ENCODE data around the gene RECQL5.

RECQL5 gene

DNA sequence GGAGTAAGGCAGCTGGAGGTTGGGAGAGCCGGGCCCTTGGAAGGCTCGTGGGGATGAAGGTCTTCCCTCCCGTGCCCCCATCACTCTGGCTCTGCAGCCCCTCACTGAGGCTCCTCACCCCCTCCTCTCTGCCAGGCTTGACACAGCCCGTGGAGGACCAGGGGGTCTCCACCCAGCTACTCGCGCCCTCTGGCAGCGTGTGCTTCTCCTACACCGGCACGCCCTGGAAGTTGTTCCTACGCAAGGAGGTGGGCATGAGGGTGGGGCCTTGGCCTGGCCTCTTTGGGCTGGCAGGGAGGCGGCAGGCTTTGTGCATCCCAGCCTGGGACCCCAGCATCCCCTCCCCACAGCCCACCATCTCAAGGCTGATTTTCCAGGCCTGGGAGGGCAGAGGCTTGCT, 49.3 kb downstream of the RECQL5 start:
- Histone ChIP-seq H3K4me3 (ENCODE audit: low read depth, low read length) (no peak overlapping the region), H3K9me3 (ENCODE audit: control insufficient read depth, insufficient read depth, low read depth, low read length) (no peaks in the 10 kb centered on the region), H3K36me3 (ENCODE audit: control insufficient read depth in 2 of 2, insufficient read depth in 1 of 2, low read length in 2 of 2) (no peaks in the 10 kb centered on the region), H3K27ac (ENCODE audit: extremely low read depth, low read depth, low read length) (no peak overlapping the region), H3K4me1 (ENCODE audit: control insufficient read depth, insufficient read depth, low read length) (no peaks in the 10 kb centered on the region)
- CTCF ChIA-PET = interaction anchor here (0.7 to 10.3 kb wide), 5 partner anchors 9 to 132 kb away, joined by 3 to 102 read pairs (median 11); partner anchors contain the start of gene SMIM5
- POLR2A ChIA-PET = no interaction called here
- TF ChIP-seq ZBTB1 (tag by site-specific recombination; IDR thresholded peaks at IDR 0.05) (no peak), WT1 (tag by site-specific recombination; IDR thresholded peaks at IDR 0.05) (no peak)
- TF ChIP-seq, protein P1, sequence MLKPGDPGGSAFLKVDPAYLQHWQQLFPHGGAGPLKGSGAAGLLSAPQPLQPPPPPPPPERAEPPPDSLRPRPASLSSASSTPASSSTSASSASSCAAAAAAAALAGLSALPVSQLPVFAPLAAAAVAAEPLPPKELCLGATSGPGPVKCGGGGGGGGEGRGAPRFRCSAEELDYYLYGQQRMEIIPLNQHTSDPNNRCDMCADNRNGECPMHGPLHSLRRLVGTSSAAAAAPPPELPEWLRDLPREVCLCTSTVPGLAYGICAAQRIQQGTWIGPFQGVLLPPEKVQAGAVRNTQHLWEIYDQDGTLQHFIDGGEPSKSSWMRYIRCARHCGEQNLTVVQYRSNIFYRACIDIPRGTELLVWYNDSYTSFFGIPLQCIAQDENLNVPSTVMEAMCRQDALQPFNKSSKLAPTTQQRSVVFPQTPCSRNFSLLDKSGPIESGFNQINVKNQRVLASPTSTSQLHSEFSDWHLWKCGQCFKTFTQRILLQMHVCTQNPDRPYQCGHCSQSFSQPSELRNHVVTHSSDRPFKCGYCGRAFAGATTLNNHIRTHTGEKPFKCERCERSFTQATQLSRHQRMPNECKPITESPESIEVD (tag by site-specific recombination; IDR thresholded peaks at IDR 0.05) = no peak

DNA sequence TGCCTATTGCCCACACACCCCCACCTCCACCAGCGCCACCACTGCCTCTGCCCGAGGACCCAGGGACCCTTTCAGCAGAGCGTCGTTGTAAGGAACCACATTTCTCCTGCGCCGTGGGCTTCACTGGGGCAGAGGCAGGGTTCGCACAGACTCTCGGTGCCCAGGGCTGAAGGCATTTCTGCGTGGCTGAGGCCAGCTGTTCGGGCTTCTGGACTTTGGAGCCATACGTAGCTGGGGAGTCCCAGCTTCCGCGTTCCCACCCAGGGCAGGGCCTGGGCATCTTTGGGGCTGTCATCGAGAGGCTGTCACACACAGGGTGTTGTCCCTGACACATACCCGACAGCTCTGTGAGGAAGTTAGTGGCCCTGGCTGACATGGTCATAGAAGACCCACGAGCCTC, 49.7 kb downstream of the RECQL5 start:
- H3K4me1 ChIP-seq (ENCODE audit: control insufficient read depth, insufficient read depth, low read length) = no peaks in the 10 kb centered on the region
- H3K4me3 ChIP-seq (ENCODE audit: low read depth, low read length) = no peak overlapping the region
- no peak for TF ChIP-seq ZNF341 (tag by site-specific recombination; IDR thresholded peaks at IDR 0.05; ENCODE audit: low read depth)
- TF ChIP-seq, protein P2, sequence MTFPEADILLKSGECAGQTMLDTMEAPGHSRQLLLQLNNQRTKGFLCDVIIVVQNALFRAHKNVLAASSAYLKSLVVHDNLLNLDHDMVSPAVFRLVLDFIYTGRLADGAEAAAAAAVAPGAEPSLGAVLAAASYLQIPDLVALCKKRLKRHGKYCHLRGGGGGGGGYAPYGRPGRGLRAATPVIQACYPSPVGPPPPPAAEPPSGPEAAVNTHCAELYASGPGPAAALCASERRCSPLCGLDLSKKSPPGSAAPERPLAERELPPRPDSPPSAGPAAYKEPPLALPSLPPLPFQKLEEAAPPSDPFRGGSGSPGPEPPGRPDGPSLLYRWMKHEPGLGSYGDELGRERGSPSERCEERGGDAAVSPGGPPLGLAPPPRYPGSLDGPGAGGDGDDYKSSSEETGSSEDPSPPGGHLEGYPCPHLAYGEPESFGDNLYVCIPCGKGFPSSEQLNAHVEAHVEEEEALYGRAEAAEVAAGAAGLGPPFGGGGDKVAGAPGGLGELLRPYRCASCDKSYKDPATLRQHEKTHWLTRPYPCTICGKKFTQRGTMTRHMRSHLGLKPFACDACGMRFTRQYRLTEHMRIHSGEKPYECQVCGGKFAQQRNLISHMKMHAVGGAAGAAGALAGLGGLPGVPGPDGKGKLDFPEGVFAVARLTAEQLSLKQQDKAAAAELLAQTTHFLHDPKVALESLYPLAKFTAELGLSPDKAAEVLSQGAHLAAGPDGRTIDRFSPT (tag by site-specific recombination; IDR thresholded peaks at IDR 0.05) = no peak
- TF ChIP-seq ZNF335 (tag by site-specific recombination; conservative IDR thresholded peaks at IDR 0.05) = no peak
- ChIA-PET POLR2A (no interaction called here), CTCF (interaction anchor here (1.2 to 10.3 kb wide), 5 partner anchors 9 to 131 kb away, joined by 7 to 102 read pairs (median 11); partner anchors contain the start of gene SMIM5)
- no peak overlapping the region for H3K27ac ChIP-seq (ENCODE audit: extremely low read depth, low read depth, low read length)
- no peaks in the 10 kb centered on the region for H3K9me3 ChIP-seq (ENCODE audit: control insufficient read depth, insufficient read depth, low read depth, low read length)
- no peaks in the 10 kb centered on the region for H3K36me3 ChIP-seq (ENCODE audit: control insufficient read depth in 2 of 2, insufficient read depth in 1 of 2, low read length in 2 of 2)

DNA sequence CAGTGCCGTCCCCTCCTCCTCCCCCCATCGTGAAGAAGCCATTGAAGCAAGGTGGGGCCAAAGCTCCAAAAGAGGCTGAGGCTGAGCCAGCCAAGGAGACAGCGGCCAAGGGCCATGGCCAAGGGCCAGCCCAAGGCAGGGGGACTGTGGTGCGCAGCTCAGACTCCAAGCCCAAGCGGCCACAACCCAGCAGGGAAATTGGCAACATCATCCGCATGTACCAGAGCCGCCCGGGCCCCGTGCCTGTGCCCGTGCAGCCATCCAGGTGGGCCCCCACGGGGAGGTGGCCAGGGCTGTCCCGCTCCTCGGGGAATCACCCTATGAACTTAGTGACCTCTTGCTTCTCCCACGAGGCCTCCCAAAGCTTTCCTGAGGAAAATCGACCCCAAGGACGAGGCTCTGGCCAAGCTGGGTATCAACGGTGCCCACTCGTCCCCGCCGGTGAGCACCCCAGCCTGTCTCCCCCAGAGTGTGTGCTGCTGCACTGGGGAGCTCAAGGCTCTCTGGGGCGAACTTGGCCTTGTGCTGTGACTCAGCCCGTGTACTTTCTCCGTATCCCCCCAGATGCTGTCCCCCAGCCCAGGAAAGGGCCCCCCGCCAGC, 50.3 kb downstream of the RECQL5 start:
- Histone ChIP-seq H3K4me1 (ENCODE audit: control insufficient read depth, insufficient read depth, low read length) (no peaks in the 10 kb centered on the region), H3K36me3 (ENCODE audit: control insufficient read depth in 2 of 2, insufficient read depth in 1 of 2, low read length in 2 of 2) (no peaks in the 10 kb centered on the region), H3K9me3 (ENCODE audit: control insufficient read depth, insufficient read depth, low read depth, low read length) (no peaks in the 10 kb centered on the region), H3K4me3 (ENCODE audit: low read depth, low read length) (no peak overlapping the region), H3K27ac (ENCODE audit: extremely low read depth, low read depth, low read length) (no peak overlapping the region)
- ChIA-PET CTCF (interaction anchor here (1.2 to 10.3 kb wide), 5 partner anchors 8 to 131 kb away, joined by 7 to 102 read pairs (median 11); partner anchors contain the start of gene SMIM5), POLR2A (interaction anchor here (0.6 kb wide), 1 partner anchor 163 kb away, joined by 4 read pairs; no protein-coding TSS in a partner anchor)
- no peak for TF ChIP-seq ZNF830 (tag by site-specific recombination; IDR thresholded peaks at IDR 0.05; ENCODE audit: low read depth)
- TF ChIP-seq GLIS2 (tag by site-specific recombination; IDR thresholded peaks at IDR 0.05) = peak; percentile 58; the same call in 1 of the 2 replicates

DNA sequence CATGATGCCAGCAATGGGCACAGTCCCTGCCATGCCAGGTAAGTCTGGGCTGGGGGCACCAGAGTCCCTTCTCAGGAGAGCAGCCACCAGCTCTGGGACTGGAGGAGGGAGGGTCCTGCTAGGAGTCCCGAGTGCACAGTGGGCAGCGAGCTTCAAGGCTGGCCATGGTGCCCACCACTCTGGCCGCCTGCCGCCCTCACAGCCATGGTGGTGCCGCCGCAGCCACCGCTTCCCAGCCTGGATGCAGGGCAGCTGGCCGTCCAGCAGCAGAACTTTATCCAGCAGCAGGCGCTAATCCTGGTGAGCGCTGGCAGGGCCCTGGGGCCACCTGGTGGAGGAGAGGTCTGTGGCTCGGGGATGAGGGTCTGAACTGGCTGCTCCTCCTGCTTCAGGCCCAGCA, 51.7 kb downstream of the RECQL5 start:
- Histone ChIP-seq H3K27ac (ENCODE audit: extremely low read depth, low read depth, low read length) (no peak overlapping the region), H3K9me3 (ENCODE audit: control insufficient read depth, insufficient read depth, low read depth, low read length) (no peaks in the 10 kb centered on the region), H3K36me3 (ENCODE audit: control insufficient read depth in 2 of 2, insufficient read depth in 1 of 2, low read length in 2 of 2) (no peaks in the 10 kb centered on the region), H3K4me3 (ENCODE audit: low read depth, low read length) (no peak overlapping the region), H3K4me1 (ENCODE audit: control insufficient read depth, insufficient read depth, low read length) (no peaks in the 10 kb centered on the region)
- ChIA-PET POLR2A (no interaction called here), CTCF (interaction anchor here (0.6 to 10.3 kb wide), 8 partner anchors 15 to 135 kb away, joined by 3 to 102 read pairs (median 5); partner anchors contain the start of gene SMIM5)
- TF ChIP-seq, protein P2 (tag by site-specific recombination; IDR thresholded peaks at IDR 0.05) = peak; percentile 36
- TF ChIP-seq ZNF623 (tag by site-specific recombination; IDR thresholded peaks at IDR 0.05) (peak; percentile 46; the same call in 1 of the 2 replicates), ZBTB48 (tag by site-specific recombination; IDR thresholded peaks at IDR 0.05) (no peak), ZNF837 (tag by site-specific recombination; IDR thresholded peaks at IDR 0.05) (no peak)
- TF ChIP-seq, protein P1 (tag by site-specific recombination; IDR thresholded peaks at IDR 0.05) = no peak
- TF ChIP-seq, protein P3, sequence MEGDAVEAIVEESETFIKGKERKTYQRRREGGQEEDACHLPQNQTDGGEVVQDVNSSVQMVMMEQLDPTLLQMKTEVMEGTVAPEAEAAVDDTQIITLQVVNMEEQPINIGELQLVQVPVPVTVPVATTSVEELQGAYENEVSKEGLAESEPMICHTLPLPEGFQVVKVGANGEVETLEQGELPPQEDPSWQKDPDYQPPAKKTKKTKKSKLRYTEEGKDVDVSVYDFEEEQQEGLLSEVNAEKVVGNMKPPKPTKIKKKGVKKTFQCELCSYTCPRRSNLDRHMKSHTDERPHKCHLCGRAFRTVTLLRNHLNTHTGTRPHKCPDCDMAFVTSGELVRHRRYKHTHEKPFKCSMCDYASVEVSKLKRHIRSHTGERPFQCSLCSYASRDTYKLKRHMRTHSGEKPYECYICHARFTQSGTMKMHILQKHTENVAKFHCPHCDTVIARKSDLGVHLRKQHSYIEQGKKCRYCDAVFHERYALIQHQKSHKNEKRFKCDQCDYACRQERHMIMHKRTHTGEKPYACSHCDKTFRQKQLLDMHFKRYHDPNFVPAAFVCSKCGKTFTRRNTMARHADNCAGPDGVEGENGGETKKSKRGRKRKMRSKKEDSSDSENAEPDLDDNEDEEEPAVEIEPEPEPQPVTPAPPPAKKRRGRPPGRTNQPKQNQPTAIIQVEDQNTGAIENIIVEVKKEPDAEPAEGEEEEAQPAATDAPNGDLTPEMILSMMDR (tag by site-specific recombination; IDR thresholded peaks at IDR 0.05) = peak; percentile 56
- TF ChIP-seq, protein P4, sequence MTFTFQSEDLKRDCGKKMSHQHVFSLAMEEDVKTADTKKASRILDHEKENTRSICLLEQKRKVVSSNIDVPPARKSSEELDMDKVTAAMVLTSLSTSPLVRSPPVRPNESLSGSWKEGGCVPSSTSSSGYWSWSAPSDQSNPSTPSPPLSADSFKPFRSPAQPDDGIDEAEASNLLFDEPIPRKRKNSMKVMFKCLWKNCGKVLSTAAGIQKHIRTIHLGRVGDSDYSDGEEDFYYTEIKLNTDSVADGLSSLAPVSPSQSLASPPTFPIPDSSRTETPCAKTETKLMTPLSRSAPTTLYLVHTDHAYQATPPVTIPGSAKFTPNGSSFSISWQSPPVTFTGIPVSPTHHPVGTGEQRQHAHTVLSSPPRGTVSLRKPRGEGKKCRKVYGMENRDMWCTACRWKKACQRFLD (tag by site-specific recombination; IDR thresholded peaks at IDR 0.05) = no peak
- TF ChIP-seq, protein P5, sequence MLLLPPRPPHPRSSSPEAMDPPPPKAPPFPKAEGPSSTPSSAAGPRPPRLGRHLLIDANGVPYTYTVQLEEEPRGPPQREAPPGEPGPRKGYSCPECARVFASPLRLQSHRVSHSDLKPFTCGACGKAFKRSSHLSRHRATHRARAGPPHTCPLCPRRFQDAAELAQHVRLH (tag by site-specific recombination; IDR thresholded peaks at IDR 0.05) = no peak
